Measurements from ENCODE around the gene ZNF860.
A peak's percentile ranks its signal among the peaks of the same experiment; 100 is the strongest.
"Not testable (repeated sequence)": the region's sequence is repeated elsewhere in the genome, so short reads cannot be mapped to it uniquely, and the experiment has no call there.

Gene ZNF860

GRCh38 chr3:31962801-31963205 lies 18.7 kb upstream of the ZNF860 start:
- DNase-seq, result no peak

GRCh38 chr3:31966978-31967591 lies 14.5 kb upstream of the ZNF860 start:
- no peak for DNase-seq

GRCh38 chr3:31967592-31967991 lies 14.0 kb upstream of the ZNF860 start:
- no peak for DNase-seq

GRCh38 chr3:31968369-31968926 lies 13.1 kb upstream of the ZNF860 start:
- DNase-seq, result no peak

- no peak for DNase-seq
Measured at GRCh38 chr3:31968927-31969418, 12.6 kb upstream of the ZNF860 start.

GRCh38 chr3:31971607-31972006 lies 9.9 kb upstream of the ZNF860 start:
- no peak for DNase-seq

GRCh38 chr3:31973081-31973480 lies 8.5 kb upstream of the ZNF860 start:
- DNase-seq, result no peak

GRCh38 chr3:31973837-31974236 lies 7.7 kb upstream of the ZNF860 start:
- DNase-seq, result no peak

- no peak for DNase-seq
Measured at GRCh38 chr3:31974471-31974870, 7.1 kb upstream of the ZNF860 start.

GRCh38 chr3:31974964-31975363 lies 6.6 kb upstream of the ZNF860 start:
- no peak for DNase-seq

- DNase-seq, result no peak
Measured at GRCh38 chr3:31976302-31976701, 5.2 kb upstream of the ZNF860 start.

GRCh38 chr3:31977736-31978135 lies 3.8 kb upstream of the ZNF860 start:
- no peak for DNase-seq

- no peak for DNase-seq
Measured at GRCh38 chr3:31978553-31978952, 3.0 kb upstream of the ZNF860 start.

GRCh38 chr3:31979001-31979697 lies 2.4 kb upstream of the ZNF860 start:
- no peak for DNase-seq

- peak; percentile 50 to 54 for DNase-seq
Measured at GRCh38 chr3:31980530-31981205, 882 bp upstream of the ZNF860 start.

- no peak for DNase-seq
Measured at GRCh38 chr3:31984321-31984720, 2.8 kb downstream of the ZNF860 start.

- DNase-seq, result no peak
Measured at GRCh38 chr3:31985831-31986230, 4.3 kb downstream of the ZNF860 start.

- no peak for DNase-seq
Measured at GRCh38 chr3:31988271-31988670, 6.7 kb downstream of the ZNF860 start.

GRCh38 chr3:31992995-31993394 lies 11.4 kb downstream of the ZNF860 start:
- DNase-seq, result not testable (repeated sequence)

GRCh38 chr3:31993843-31994242 lies 12.3 kb downstream of the ZNF860 start:
- DNase-seq, result no peak

GRCh38 chr3:31995026-31995425 lies 13.5 kb downstream of the ZNF860 start:
- not testable (repeated sequence) for DNase-seq

- DNase-seq, result no peak
Measured at GRCh38 chr3:31996195-31996594, 14.6 kb downstream of the ZNF860 start.

- no peak for DNase-seq
Measured at GRCh38 chr3:31997500-31997899, 15.9 kb downstream of the ZNF860 start.

Measured in activated CD4-positive, alpha-beta T cell treated with anti-CD3 and anti-CD28 coated beads, Interleukin-2, amount 50 U/mL, for 48 hours (primary cell).